IPS DF 19.7 (cell line): Measurements from ENCODE around the gene SLC41A3.
"Not testable (repeated sequence)": the region's sequence is repeated elsewhere in the genome, so short reads cannot be mapped to it uniquely, and the experiment has no call there.

Experiments
- DNase-seq: peaks from one replicate; pipeline ENCODE4 v3.0.0-alpha.2; 2013; ENCODE audit warnings: low read depth, low spot score

Gene SLC41A3

DNA sequence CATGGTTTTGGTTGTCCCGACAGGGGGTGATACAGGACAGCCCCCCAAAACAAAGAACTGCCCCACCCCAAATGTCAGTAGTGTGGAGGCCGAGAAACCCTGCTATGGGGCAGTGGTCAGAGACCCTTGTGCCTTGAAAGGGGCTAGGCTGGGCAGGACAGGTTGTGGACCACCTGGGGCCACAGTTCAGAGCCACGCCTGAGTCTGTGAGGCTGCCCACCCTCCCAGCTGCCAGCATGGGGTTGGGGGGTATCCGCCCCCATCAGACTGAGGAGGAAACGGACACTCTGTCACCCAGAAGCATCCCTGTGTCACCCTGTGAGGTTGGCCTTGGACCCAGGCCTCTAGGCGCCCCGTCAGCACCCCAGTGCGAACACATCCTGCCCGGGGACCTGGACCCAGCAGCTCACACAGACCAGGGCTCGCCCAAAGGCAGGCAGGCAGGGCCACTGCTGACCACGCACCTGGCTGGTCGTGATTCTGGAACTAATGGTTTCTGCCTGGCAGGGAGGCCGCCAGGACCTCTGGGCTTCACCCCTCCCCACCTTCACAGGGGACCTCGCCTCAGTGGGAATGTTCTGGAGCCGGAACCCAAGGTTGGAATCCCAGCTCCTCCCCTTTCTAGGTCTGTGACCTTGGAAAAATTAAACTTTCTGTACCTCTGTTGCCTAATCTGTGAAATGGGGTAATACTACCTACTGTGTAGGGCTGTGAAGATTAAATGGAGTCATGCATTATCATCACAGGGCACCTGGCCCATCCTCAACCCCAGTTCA, 1.4 kb downstream of the SLC41A3 start:
- DNase-seq, result no peak

GRCh38 chr3:126081618-126082361, 2.1 kb downstream of the SLC41A3 start:
- DNase-seq, result no peak

- no peak for DNase-seq
Measured at GRCh38 chr3:126080970-126081369, 3.0 kb downstream of the SLC41A3 start.

GRCh38 chr3:126078866-126079265, 5.1 kb downstream of the SLC41A3 start:
- no peak for DNase-seq

DNA sequence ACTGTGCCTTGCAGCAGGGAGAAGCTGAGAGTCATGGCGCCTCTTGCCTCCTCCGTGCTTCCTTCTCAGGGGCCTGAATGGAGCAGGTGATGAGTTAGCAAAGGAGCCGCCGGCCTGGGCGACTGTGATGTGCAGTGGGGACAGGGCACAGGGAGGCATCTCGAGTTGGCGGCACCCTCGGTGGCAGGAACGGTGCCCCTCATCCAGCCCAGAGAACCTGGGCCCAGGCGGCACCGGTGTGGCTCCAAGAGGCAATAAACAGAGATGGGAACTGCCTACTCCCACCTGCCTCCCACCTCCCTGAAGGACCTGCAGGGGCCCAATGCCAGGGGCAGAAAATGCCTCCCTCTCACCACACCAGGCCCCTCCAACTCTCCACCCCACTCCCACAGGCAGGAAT, 6.2 kb downstream of the SLC41A3 start:
- DNase-seq, result no peak

- no peak for DNase-seq
Measured at GRCh38 chr3:126076140-126076539, 7.8 kb downstream of the SLC41A3 start.

GRCh38 chr3:126070146-126070545, 13.8 kb downstream of the SLC41A3 start:
- DNase-seq, result no peak

DNA sequence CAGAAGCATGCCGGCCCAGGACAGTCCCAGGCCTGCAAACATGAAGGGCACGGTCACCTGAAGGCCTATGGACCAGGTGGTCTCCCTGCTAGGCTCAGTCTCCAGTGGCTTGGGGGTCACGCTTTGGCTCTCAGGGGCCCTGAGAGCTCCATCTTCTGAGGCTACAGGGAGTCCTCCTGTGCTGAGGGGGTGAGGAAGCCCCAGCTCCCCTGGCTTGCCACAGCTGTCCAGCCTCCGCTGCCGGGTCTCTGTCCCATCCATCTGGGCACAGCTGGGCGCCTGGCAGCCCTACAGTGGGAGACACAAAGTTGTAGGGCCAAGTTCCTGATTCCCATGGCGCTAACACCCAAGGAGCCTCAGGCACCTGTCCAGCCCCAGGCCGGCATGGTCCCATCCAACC, 16.0 kb downstream of the SLC41A3 start:
- DNase-seq, result no peak

DNA sequence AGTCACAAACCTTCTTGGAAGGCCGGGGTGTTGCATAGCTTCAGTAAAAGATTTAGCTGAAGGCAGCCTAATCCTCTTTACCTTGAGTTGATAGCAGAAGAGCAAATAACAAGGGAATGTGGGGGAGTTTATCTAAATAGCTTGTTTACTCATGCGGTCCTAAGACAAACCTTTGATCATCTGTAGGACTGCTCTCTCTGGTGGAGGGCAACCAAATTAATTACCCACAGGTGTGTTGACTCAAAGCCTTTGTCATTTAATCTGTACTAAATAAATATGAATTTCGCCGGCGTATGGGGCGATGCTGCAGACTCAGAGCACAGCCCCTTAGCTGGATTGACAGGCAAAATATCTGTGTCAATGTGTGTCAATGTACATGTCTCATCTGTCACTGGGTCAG, 17.2 kb downstream of the SLC41A3 start:
- DNase-seq, result not testable (repeated sequence)

DNA sequence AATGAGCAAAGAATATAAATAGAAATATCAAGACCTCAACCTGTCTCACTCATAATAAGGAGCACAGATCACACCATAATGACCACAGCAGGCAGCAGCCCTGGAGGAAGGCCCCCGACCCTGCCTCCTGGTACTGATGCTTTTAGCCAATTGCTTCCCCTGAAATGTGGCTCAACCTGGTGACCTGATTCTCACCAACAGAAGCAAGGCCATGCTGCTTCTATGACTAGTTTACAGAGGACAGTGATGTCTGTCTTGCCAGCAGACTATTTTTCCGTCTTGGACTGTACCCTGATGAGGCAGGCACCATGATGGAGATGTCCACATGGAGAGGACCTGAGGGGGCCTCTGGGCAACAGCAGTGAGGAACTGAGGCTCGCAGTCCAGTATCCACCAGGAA, 18.0 kb downstream of the SLC41A3 start:
- no peak for DNase-seq

- no peak for DNase-seq
Measured at GRCh38 chr3:126064627-126065258, 19.2 kb downstream of the SLC41A3 start.

- DNase-seq, result no peak
Measured at GRCh38 chr3:126063358-126063965, 20.5 kb downstream of the SLC41A3 start.

GRCh38 chr3:126061301-126062032, 22.5 kb downstream of the SLC41A3 start:
- DNase-seq, result no peak

GRCh38 chr3:126060613-126061145, 23.2 kb downstream of the SLC41A3 start:
- no peak for DNase-seq

DNA sequence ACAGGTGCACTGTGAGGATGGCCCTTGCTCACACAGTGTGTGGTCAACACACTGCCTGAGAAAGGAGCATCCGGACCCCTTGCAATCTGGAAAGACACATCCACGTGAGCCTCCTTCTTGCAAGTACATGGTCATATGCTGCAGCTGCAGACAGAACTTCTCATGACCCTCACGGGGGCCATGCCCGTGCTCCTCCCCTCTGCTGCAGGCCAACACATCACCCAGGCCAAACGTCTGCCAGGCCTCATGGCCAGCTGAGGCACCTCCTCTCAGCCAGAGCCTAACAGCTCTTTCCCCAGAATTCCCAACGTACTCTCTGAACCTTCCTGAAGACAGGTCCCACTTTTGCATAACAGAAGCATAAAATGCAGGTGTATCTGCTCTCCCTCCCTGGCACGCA, 25.3 kb downstream of the SLC41A3 start:
- DNase-seq, result no peak

- DNase-seq, result no peak
Measured at GRCh38 chr3:126057936-126058335, 26.0 kb downstream of the SLC41A3 start.

DNA sequence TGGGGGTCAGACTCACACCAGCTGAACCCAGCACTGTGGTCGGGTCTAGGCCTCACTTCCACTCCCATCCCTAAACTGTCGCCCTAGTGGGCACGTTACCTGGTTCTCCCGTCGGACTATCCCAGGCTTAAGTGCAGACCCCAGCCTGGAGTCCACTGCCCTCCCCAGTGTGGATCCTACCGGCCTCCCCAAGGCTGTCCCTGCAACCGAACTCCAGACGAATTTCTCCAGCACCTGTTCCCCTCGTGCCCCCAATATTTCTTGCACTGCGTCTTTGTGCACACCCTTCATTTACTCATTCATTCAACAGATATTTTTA, 26.5 kb downstream of the SLC41A3 start:
- DNase-seq, result no peak

GRCh38 chr3:126056681-126057500, 27.0 kb downstream of the SLC41A3 start:
- DNase-seq, result no peak

GRCh38 chr3:126056088-126056487, 27.8 kb downstream of the SLC41A3 start:
- DNase-seq, result no peak

- no peak for DNase-seq
Measured at GRCh38 chr3:126054870-126055269, 29.1 kb downstream of the SLC41A3 start.
